GM18511 (cell line): ENCODE results near the gene CAPN7.

ENCODE experiments used
- ATAC-seq: cut with Tn5 transposase; IDR thresholded peaks from one replicate; pipeline ENCODE4 v1.9.1; 2021; ENCODE audit warnings: mild to moderate bottlenecking, moderate library complexity; ENCODE audit not compliant: unreplicated experiment

CAPN7 gene

DNA sequence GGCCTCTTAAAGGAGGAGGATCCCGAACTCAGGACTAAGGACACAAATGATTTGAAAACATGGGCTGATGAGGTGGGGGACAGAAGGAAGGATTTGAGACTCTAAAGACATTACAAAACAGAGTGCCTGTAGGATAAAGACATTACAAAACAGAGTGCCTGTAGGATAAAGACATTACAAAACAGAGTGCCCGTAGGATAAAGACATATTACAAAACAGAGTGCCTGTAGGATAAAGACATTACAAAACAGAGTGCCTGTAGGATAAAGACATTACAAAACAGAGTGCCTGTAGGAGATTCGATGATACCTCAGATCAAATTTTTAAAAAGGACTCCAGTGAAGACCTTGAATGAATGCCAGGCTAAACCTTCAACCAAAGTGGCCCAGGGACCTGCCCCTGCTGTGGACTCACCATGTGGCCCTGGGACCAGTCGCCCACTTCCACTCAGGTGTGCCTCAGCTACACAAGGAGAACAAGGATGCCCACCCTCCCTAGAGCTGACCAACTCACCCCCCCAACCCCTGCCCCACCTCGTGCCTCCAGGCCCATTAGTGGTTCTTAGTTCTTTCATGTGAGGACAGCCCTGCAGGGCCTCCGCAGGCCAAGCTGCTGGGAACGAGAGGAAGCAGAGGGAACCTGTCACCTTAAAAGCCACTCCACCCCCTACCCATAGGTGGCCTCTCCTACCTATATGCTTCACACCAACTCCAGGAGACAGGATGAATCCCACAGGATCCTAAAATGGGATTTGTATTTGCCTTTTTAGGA lies 66.6 kb downstream of the CAPN7 start:
- no peak for ATAC-seq

- no peak for ATAC-seq
These were observed 67.2 kb downstream of the CAPN7 start for GRCh38 chr3:15273227-15273626.

GRCh38 chr3:15276028-15276724 lies 70.1 kb downstream of the CAPN7 start:
- no peak for ATAC-seq

- ATAC-seq: no peak
These were observed 71.9 kb downstream of the CAPN7 start for GRCh38 chr3:15277861-15278500.

DNA sequence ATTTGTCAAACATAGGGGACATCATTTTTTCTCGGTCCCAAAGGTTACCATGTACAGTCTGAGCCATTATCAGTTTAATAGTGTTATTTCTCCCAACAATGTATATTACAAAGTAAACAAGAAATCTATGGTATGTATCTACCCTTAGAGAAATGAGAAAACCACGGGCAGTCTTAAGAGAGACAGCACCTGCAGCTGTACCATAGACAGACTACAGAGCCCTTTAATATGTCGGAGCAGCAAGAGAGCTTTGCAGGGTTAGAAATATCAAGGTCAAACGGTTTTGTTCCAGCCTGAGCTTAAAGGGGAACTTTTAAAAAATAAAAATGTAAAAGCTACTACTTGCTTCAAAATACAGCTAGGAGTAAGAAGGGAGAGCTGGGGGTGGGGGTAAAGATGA lies 73.2 kb downstream of the CAPN7 start:
- no peak for ATAC-seq

DNA sequence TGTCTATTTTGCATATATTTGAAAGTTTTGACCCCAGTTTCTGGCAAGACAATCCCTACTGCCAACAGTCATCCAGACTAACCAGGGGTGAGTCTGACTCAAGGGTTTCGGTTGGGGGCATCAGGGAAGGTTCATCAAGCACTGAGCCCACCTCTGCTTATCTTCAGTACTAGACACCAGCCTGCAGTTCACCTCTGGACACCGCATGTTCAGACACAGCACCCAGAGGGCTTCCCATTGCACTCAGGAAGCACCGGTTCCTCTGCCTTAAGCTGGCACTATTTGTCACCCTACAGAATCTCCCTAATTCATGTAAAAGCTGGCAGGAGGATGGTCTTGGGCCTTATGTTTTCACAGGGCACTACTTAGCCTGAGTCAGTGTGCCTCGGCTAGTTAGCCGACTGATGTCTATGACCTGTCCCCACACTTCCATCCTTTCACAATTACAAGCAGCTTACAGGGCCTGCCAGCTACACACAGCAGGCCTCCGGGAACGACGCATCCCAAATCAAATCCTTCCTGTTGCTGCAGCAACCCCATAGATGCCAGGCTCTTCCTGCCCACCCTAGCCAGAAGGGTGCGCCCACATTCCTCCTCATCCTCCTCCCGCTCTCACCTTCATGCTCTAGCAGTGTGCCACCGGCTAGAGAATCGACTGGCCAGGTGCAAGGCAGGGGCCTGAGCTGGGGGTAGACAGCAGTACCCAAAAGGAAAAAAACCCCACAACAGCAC lies 73.8 kb downstream of the CAPN7 start:
- ATAC-seq: no peak

GRCh38 chr3:15280853-15281532 lies 74.9 kb downstream of the CAPN7 start:
- ATAC-seq: no peak

GRCh38 chr3:15281817-15282216 lies 75.8 kb downstream of the CAPN7 start:
- ATAC-seq: no peak

- ATAC-seq: peak; percentile 48
These were observed 77.7 kb downstream of the CAPN7 start for GRCh38 chr3:15283702-15284101.

- peak; percentile 28 for ATAC-seq
These were observed 78.3 kb downstream of the CAPN7 start for GRCh38 chr3:15284121-15284889.

- no peak for ATAC-seq
These were observed 80.0 kb downstream of the CAPN7 start for GRCh38 chr3:15286022-15286421.

DNA sequence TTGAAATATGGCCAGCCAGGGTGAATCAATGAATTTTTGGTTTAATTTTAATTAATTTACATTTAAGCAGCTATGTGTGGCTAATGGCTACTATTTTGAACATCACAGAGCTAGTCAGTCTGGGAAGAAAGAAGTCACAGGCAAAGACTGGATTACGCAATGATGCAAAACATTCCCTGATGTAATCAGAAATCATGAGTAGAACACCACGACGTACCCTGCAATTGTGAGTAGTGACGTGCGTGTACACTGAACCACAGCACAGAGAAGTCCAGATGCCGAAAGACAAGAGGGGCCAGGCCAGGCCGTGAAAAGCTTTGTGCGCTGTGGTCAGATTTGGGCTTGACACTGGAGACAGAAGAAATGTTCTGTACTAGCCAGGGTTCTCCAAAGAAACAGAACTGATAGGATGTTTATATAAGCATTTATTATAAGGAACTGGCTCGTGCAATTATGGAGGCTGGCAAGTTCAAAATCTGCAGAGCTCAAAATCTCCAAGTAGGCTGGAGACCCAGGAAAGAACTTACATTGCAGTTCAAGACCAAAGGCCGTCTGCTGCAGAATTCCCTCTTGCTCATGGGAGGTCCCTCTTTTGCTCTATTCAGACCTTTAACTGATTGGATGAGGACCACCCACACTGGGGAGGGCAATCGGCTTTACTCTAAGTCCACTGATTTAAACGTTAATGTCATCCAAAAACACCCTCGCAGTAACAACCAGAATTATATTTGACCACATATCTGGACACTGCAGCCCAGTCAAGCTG lies 81.7 kb downstream of the CAPN7 start:
- ATAC-seq: no peak

- no peak for ATAC-seq
These were observed 82.4 kb downstream of the CAPN7 start for GRCh38 chr3:15288331-15289035.

DNA sequence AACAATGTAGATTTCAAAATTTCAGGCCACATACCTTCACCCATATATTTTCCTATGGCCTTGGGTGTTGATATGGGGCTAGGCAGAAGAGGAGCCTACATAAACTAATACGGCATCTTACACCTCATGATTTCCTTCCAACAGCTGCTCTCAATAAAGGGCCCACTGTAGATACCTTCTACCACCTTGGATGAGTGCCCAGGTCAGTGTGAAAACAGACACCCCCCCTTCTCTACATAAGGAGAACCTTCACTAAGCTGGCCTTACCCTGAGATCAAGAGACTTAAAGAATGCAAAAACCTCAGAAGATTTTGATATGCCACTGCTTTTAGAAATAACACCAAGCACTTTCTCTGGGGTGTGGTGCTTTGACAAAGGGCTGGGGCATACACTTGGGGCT lies 83.6 kb downstream of the CAPN7 start:
- ATAC-seq: no peak

DNA sequence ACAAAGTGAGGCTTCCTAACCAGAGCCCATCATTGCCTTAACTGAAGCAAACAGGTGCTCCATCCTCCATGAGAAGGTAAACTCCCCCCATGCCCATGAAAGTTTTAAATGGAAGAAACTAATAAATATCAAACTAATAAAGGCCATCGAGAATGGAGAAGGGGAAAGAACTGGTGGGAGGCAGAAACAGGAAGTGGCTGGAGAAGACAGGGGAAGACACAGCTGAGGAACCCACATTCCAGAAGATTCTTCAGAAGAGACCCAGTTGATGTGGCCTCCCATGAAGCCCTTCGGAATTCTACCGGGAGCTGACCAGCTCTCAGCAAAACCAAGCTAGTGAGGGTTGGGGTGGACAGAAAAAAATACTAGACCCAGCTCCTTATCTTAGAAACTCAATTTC lies 84.7 kb downstream of the CAPN7 start:
- no peak for ATAC-seq

GRCh38 chr3:15291589-15292541 lies 85.8 kb downstream of the CAPN7 start:
- peak; percentile 92 for ATAC-seq

DNA sequence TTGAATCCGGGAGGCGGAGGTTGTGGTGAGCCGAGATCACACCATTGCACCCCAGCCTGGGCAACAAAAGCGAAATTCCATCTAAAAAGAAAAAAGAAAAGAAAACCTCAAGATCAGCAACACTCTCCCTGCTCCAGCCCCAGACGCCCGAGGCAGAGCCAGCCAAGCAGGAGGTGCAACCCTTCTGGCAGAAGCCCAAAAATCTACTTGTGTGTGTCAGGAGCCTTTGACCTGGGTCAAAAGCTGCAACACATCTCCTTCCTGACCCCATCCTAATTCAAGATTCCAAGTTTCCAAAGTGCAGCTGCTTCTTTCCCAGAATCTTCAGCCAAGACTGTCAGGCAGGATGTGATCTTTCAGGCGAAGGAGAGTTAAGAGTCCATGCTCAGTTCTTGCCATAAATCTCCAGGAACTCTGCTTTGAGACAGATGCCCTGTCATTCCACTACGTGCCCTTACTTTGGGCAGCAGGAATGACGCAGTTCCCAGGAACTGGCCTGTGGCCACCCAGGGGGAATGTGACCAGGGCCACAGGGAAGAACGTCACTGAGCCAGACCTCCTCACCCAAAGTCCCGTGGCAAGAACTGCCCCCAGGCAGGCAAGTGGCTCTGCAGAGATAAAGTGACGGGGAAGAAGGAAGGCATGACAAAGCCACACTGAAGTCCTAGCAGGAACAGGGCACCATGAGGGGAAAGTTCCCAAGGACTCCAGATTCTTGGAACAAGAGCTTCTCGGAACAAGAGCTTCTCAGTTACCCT lies 86.9 kb downstream of the CAPN7 start:
- no peak for ATAC-seq
